ENCODE results near the gene BTRC.
A peak's percentile ranks its signal among the peaks of the same experiment; 100 is the strongest.

The BTRC gene

DNA sequence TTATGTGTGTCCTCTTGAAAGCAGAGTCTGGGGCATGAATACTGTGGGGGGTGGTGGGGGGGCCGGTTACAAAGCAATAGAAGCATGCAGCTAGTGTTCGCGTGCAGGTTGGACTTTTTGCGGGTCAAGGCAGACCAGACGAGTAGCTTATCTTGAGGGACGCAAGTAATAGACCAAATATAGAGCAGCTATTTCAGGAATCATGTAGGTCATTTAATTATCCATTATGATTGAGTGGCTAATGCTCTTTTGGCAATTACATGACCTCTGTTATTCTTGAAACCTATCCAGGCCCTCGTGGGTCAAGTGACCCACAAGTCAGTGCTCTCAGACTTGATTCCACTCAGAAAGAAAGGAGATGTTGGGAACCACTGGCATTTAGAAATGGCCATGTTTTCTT, 93.0 kb downstream of the BTRC start:
- DNase-seq, result no peak

DNA sequence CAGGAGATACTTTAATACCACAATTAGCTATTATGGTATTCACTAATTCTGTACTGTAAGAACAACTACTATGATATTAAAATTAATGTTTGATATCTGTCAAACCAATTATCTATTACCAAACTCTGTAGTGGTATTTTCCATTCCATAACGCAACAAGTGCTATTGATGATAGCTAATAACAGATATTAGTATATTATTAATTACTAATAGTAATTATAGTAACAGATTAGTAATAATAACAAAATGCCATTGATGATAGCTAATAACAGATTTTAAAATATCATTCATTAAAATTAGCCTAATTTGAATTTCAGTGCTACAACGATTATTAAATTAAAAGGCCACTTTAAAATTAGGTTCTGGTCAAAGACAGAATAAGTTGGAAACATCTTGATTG, 93.5 kb downstream of the BTRC start:
- DNase-seq, result no peak

DNA sequence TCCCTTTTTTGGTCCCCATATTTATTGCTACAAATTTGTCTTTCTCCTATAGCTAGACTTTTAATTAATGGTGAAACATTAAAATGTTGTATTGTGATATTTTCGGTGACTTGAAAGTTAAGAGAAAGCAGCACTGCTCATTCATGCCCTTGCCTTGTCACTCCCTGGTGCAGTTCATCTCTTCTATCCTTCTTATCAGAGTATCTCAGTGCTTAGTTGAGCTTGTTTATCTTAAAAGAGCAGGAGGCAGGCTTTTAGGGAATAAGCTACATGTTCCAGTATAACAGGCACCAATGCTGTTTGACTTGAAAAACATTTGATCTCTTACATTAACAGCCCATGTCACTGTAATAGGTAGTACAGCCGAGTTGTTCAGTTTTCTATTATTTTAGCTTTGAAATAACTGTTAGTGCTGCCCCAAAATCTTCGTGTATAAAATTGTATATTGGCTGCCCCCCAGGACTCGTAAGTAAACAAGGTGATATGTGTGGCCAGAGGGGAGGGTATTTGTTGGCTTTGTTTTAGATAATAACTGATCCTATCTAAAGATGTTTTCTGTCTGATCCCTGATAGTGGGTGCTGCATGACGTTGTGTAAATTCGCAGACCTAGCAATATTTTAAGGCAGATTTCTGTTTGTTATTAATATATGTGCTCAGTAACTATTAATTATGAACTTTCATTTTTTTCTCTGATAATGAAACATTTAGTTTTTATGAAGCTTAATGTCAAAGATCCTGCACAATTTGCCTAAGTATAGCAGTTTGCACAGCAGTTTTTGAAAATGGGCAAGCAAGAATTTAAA, 96.5 kb downstream of the BTRC start:
- no peak for DNase-seq

DNA sequence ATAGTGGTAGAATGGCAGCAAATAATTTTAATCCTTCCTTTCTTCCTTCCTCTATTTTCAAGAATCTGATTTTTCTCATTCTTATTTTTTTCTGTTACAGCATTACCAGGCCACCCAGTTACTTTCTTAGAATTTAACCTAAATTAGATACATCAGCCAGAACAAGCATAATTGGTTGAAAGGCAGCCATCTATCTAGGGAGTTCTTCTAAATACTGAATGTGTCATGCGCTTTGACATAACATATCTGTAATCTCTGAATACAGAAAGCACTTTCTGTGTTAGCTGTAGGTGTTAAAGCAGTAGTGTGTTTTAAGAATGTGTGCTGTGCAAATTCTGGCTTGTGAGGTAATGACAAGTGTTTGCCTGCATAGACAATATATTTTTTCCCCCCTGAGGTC, 97.3 kb downstream of the BTRC start:
- no peak for DNase-seq

DNA sequence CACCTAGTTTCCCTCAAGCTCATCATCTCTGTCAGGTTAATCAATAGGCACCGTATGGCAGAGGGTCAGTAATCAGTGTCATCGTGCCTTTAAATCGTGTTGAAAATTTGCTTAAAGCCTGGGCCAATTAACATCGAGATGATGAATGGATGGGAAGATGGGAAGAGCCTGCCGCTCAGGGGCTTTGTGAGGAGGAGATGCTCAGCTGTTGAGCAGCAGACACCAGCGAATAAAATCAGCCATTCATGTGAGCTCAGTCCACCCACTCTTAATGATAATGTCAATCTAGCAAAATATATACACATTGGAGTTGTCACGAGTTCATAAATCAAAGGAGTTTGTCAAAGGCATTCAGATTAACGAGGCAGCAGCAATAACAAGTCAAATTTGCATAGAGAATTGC, 97.7 kb downstream of the BTRC start:
- DNase-seq, result no peak

DNA sequence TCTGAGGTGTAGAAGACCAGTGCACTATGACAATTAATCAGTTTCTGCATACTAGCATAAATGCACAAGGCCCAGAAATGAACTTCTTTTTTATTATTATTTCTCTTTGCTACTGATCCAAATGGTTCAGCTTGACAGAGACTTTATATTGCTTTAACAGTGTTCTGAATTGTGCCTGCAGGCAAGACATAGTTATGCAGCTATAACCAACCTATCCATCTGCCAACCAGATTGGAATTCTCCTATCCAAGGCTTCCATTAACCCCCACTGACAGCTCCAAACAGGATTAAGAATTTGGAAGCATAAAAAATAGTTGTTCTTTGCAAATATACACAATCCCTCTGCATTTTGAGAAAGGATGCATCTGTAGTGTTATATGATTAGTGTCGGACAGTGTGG, 98.2 kb downstream of the BTRC start:
- DNase-seq, result no peak

DNA sequence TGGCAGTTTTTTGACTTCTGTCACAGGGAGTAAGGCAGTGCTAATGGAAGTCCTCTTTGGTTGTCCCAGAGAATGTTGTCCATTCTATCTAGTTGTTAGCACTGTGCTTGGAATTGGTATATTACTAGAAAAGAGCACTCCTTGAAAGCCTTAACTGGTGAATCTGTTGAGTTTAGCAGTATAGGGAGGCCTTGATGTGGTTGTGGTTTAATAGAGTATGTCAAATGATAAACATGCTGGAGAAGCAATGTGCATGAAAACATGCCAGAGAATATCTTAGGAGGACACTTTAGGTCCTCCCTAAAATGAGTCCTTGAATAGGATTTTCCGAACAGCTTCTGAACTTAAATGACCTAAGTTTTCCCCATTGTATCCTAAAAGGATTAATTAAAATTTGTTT, 98.6 kb downstream of the BTRC start:
- no peak for DNase-seq

DNA sequence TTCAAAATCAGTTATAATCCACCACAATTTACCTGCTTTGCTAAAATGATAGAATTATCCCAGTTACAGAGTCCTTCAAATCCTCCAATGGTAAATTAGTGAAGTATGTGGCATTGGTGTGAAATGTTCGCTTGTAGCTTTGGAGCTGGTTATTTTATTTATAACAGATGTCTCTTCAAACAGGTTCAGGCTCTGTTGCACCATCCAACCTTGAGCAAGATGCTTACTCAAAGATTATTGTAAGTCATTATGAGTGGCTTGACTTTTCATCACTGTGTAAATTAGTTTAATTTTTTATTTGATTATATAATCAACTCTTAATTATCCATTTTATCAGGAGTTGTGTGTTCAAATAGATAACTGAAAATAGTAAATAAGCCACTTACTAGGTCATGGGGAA, 99.4 kb downstream of the BTRC start:
- no peak for DNase-seq

DNA sequence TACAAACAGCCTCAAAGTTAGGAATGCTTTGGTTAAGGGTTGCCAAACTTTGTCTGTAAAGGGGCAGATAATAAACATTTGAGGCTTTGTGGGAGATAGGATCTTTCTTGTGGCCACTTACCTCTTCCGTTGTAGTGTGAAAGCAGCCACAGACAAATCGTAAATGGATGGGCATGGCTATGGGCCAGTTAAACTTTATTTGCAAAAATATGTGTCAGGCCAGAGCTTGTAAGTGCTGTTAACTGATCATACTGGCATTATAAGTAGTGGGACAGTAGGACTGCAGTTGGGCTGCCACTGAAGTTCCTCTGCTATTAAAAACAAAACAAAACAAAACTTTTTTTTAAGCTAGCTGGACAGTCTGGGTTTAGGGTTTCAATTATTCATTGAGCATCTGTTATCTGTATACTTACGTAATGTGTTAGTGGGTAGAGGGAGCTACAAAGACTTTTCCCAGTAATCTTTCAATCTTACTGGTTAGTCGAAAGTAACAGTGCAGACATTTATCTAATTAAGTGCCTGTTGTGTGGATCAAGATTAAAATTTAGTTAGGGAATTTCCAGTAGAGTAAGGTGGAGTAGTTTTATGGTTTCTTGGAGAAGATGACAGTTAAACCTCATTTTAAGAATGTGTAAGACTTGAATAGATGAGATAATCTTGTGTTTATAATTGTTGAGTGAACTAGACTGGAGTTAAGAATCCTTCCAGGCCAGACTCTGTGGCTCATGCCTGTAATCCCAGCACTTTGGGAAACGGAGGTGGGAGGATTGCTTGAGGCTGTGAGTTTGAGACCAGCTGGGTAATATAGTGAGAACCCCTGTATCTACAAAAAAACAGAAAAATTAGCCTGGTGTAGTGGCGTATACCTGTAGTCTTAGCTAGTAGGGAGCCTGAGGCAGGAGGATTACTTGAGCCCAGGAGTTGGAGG, 100.1 kb downstream of the BTRC start:
- no peak for DNase-seq

DNA sequence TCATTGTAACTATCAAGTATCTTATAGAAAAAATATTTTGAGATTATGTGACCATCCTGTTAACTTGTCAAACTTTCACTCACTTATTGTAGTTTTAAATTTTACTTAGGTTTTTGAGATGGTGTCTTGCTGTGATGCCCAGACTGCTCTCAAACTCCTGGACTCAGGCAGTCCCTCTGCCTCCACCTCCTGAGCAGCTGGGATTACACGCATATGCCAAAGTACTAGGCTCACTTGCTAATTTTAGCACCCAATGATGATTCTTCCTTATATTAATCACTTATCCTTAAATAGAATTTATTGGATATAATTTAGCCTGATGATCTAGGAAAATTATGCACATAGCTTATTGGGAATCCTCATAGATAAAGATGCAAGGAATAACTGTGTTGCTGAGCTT, 104.9 kb downstream of the BTRC start:
- no peak for DNase-seq

DNA sequence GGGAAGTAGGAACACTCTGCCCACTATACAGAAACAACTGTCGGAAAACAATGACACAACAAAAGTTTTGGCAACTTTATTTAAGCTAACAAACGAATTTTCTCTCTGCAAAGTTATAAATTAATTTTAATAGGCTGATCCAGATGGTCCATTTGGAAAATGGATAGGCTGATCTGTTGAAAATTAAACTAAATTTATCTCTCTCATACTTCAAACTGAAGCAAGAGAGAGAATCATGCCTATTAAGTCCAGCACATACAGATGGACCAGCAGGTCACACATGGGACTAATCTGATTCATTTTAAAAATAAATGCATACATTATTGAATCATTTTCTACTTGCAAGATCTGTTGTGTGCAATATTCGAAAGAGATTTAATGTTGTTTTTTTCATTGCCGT, 110.1 kb downstream of the BTRC start:
- no peak for DNase-seq

DNA sequence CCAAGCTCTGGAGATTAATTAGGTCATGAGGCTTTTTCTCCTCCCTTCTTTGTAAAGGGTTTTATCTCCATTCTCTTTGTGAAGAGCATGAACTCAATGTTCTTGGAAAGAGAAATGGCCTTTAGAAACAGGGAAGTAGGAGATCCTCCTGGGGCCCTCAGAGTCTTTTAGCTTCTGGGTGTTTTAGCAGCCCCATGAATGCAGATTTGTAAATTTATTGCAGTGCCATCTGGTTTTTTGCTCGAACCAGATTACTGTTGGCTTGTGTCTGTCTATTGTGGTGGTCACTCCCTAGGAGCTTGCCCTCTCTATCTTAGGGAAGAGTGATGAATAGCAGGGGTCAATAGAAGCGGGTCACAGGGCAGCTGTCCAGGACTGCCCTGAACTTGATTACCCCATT, 110.6 kb downstream of the BTRC start:
- no peak for DNase-seq

DNA sequence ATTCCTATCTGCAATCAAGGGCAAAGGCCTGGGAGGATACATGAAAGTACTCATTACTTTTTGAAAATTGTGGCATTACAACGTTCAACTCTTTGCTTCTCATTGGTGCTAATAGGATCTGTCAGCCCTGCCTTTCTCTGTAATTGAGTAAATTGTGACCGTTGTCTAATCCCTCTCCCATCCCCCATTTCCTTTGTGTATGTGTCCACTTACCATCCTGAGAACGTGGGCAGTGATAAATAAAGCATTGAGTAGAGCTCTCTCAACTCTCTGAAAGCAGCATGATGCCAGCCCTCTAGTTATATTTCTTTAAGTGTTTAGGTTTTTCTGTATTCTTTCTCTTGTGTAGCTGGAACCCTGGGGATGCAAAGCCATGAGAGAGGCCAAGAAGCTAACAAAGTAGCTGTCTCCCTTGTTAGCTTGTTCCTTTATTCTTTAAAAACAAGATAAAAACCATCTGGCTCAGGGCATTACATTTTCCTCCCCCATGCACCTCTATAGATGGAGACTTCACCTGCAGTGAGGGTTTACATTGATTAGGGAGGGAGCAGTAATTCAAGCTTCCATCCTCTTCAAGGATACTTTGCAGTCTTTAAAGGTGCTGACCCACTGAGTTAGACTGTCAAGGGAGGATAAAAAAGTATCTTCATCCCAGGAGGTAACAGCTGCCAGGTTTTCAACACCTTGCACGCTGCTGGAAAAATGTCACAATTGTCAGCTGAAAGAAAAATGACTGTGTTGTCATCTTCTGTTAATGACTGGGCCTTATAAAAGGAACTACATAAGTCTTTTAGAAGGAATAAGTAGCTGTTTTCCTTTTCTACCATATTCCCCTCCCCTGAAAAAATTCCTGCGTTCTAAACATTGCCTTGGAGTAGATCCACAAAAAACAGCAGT, 112.3 kb downstream of the BTRC start:
- DNase-seq, result no peak

DNA sequence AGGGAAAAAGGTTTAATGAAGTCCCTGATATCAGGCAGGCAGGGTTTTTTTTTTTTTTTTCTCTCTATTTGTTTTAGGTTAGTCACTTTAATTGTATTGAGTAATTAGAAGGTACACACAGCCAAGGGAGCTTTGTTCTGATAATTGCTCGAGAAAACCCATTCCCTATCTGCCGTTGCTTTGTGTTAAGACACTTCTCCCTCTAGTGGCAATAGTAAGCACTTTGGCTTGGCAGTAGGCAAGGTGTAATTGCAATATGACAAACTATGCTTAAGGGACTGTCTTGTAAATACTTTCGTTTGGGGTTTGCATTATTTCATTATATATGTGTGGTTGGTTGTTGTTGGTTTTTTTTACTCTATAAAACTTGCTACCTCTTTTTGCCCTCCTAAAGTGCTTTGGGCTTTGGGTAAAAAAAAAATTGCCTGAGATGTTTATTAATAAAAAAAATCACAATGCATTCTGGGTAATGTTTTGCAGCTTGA, 113.4 kb downstream of the BTRC start:
- DNase-seq, result peak; percentile 64

DNA sequence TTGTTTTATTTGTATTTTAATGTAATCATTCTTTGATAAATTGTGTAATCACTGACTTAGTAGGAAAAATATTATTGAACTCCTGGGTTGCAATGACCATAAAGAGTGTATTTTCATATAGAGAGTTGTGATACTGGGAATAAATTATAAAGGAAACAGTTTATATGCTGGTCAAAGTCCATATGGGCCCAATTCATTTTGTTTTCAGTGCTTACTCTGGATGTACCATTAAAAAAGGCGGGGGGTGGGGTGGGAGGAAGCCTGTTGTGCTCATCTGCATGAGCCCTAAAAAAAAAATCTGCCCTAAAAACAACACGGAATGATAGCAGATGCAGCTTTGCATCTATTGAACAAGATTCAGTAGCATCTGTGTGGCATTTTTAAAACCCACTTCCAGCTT, 114.2 kb downstream of the BTRC start:
- no peak for DNase-seq

DNA sequence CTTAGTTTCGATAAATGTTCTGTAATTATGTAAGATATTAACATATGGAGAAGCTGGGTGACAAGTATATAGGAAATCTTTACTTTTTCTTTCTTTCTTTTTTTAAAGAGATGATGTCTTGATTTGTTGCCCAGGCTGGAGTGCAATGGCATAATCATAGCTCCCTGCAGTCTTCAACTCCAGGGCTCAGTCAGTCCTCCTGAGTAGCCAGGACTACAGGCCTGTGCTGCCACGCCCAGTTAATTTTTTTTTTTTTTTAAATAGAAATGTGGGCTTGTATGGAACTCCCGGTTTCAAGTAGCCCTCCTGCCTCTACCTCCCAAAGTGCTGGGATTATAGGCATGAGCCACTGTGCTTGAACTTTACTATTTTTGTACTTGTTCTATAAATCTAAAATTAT, 122.4 kb downstream of the BTRC start:
- DNase-seq, result no peak

DNA sequence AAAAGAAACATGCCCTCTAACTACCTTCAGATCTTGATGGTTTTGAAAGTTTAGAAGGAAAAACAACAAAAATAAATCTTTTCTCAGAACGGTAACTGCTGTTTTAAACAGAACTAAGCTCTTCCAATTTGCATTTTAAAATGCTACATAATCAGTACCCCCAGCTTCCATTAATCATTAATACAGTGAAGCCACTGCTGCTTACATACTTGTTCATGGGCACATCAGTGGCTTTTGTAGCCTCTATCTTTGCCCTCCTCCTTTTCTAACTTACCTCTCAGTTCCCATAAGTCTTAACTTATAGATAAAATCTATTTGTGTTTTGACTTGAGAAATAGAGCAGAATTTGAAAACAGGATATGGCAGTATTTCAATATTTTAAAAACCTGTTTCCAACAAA, 125.0 kb downstream of the BTRC start:
- no peak for DNase-seq

DNA sequence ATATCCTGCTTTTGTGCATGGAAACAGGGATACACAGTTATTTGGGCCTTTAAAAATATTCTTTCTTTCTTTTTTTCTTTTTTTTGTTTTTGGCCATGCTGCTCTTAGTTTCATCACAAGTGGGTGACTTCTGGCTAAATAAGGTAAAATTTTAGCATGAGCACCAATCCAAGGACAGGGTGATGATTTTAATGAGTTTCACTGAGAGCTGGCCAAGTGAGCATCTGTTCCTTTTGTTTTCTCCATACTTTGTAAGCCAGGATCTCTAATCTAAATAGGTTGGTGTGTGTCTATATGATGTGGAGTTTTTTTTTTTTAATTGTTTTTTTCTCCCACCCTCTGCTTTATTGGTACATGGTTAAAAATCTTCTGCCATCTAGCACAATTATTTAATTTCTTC, 127.3 kb downstream of the BTRC start:
- DNase-seq, result no peak

DNA sequence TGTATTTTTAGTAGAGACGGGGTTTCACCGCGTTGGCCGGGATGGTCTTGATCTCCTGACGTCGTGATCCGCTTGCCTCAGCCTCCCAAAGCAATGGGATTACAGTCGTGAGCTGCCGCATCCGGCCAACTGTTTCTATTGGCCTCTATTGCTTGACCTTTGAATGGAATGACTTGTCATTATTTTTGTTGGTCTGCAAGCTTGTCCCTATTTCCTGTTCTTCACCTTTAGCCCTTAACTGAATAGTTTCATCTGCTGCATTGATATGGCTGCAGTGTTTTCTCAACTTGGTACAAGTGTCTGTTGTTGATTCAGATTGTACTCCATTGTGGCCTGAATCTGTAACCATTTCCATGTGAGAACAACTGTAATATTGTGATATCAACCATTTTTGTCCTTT, 128.6 kb downstream of the BTRC start:
- no peak for DNase-seq

DNA sequence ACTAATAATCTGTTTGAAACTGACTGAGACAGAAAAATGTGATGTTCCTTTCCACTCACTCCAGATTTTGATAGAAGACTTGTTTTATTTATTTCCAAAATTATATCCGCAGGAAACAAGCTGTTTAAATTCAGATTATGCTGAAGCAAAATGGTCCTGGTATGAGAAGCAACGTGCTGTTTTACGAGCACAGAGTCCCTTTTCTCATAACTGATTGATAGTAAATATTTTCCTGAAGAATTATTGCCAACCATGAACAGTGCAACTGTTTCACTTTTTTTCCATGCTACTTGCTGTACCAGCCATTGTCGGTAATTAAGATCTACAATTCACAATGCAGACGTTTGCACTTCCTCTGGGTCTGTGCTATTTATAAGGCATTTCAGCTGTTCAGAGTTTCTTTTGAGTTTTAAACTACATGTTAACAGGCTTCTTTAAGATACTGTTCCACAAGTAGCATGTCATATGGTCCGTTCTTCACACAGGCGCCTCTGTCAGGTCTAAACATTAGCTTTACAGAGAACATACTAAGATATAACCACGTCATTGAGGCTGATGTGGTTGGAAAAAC, 130.3 kb downstream of the BTRC start:
- no peak for DNase-seq

DNA sequence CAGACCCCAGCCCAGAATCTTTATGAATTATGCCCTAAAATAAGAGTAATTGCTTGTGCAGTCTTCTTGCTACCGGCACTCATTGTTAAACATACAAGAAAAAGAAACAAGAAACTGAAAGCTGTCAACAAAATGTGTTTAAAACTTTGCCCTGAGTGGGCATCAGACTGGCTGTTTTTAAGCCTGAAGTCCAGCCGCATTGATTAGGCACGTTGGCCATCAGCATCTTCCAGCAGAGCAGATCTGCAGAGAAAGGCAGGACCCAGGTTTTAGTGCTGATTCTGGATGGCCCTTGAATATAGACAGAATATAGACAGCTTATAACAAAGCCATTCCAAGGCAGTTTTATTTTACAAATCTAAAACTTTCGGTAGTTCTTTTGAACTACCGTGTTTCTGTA, 131.2 kb downstream of the BTRC start:
- DNase-seq, result no peak

DNA sequence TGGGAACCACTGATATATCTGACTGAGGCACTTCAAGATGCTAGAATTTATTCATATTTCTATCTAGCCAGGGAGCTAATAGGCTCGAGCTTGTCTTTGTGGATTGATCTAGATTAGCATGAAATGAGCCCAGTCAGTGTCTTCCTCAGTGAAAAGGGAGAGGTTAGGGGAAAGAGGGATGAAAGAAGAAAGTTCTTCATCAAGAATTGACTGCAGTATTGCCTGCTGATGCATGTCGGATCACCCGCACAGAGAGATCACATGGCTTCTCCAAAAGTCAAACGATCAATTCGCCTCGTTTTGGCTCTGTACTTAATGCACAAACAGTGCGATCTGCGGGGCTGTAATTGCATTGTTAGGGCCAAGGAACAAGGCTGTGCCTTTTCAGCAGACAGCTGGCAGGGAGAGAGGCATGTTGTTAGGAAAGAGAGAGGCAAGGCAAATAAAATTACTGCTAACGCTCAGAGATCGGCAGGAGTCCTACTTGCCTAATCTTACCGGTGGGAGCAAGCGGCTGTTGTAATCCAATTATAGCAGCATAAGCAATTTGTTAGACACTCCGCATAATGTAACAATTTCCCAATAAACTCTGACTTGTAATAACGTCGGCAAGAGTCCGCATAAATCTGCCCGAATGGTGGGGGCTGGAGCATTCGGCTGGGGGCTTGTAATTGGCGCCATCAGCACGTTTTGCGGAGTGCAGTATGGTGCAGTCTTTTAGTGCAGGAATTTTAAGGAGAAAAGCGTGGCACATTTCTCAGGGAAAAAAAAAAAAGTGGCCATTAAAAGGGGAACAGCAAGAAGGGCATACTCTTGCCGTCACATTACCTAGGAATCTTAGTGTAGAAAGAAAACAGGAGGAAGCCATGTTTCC, 132.0 kb downstream of the BTRC start:
- no peak for DNase-seq

Measured in CD4-positive, alpha-beta T cell treated with Interleukin-4 for 4 hours (primary cell).